ENCODE data around the gene GPRC5A.
"Not testable (repeated sequence)": the region's sequence is repeated elsewhere in the genome, so short reads cannot be mapped to it uniquely, and the experiment has no call there.

The GPRC5A gene
- long read RNA-seq, result 0 reads

- no peak for DNase-seq (ENCODE audit: low read depth in 1 of 2, low spot score in 1 of 2)
- H3K27ac ChIP-seq (replicated peaks), result no peak within 1 kb of the TSS
- TF ChIP-seq, protein P1, sequence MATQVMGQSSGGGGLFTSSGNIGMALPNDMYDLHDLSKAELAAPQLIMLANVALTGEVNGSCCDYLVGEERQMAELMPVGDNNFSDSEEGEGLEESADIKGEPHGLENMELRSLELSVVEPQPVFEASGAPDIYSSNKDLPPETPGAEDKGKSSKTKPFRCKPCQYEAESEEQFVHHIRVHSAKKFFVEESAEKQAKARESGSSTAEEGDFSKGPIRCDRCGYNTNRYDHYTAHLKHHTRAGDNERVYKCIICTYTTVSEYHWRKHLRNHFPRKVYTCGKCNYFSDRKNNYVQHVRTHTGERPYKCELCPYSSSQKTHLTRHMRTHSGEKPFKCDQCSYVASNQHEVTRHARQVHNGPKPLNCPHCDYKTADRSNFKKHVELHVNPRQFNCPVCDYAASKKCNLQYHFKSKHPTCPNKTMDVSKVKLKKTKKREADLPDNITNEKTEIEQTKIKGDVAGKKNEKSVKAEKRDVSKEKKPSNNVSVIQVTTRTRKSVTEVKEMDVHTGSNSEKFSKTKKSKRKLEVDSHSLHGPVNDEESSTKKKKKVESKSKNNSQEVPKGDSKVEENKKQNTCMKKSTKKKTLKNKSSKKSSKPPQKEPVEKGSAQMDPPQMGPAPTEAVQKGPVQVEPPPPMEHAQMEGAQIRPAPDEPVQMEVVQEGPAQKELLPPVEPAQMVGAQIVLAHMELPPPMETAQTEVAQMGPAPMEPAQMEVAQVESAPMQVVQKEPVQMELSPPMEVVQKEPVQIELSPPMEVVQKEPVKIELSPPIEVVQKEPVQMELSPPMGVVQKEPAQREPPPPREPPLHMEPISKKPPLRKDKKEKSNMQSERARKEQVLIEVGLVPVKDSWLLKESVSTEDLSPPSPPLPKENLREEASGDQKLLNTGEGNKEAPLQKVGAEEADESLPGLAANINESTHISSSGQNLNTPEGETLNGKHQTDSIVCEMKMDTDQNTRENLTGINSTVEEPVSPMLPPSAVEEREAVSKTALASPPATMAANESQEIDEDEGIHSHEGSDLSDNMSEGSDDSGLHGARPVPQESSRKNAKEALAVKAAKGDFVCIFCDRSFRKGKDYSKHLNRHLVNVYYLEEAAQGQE (IDR thresholded peaks at IDR 0.05; ENCODE audit: insufficient replicate concordance, low read depth), result peak; percentile 76
- TF ChIP-seq, protein P2, sequence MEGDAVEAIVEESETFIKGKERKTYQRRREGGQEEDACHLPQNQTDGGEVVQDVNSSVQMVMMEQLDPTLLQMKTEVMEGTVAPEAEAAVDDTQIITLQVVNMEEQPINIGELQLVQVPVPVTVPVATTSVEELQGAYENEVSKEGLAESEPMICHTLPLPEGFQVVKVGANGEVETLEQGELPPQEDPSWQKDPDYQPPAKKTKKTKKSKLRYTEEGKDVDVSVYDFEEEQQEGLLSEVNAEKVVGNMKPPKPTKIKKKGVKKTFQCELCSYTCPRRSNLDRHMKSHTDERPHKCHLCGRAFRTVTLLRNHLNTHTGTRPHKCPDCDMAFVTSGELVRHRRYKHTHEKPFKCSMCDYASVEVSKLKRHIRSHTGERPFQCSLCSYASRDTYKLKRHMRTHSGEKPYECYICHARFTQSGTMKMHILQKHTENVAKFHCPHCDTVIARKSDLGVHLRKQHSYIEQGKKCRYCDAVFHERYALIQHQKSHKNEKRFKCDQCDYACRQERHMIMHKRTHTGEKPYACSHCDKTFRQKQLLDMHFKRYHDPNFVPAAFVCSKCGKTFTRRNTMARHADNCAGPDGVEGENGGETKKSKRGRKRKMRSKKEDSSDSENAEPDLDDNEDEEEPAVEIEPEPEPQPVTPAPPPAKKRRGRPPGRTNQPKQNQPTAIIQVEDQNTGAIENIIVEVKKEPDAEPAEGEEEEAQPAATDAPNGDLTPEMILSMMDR (IDR thresholded peaks at IDR 0.05; ENCODE audit: insufficient read depth, low read length), result no peak
- H3K27me3 ChIP-seq (ENCODE audit: insufficient read depth, poor library complexity, severe bottlenecking), result peaks cover 28% of the 10 kb centered on the region
- peak within 1 kb of the TSS; percentile 0 for H3K4me3 ChIP-seq (replicated peaks; ENCODE audit: insufficient read depth, low read length)
Measured at GRCh38 chr12:12891080-12891880, at the start of gene GPRC5A. TSS of gene GPRC5A (plus strand) at chr12:12891562. CDS start at chr12:12908250, 16,688 bp downstream.

DNA sequence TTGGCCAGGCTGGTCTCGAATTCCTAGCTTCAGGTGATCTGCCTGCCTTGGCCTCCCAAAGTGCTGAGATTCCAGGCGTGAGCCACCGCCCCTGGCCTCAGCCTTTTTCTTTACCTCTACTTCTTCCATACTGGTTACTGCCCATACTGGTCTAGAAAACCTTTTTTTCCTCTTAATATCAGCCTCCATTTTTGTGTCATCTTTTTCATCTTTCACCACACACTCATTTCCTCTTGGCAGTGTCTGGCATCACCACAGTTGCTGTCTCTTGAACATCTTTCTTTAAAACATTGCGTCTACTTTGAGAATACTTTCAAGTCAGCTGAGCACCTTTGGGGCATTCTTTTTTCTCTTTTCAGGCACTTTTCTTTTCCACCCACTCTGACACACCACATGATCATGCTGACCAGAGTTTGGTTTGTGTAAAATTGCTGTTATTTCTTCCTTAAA is 45.5 kb upstream of the GPRC5A start:
- Histone ChIP-seq H3K27ac (replicated peaks) (no peak overlapping the region), H3K27me3 (ENCODE audit: insufficient read depth, poor library complexity, severe bottlenecking) (no peaks in the 10 kb centered on the region), H3K4me3 (replicated peaks; ENCODE audit: insufficient read depth, low read length) (no peak overlapping the region)
- DNase-seq (ENCODE audit: low read depth in 1 of 2, low spot score in 1 of 2), result no peak
- TF ChIP-seq GABPA (IDR thresholded peaks at IDR 0.05; ENCODE audit: low read depth), result no peak

DNA sequence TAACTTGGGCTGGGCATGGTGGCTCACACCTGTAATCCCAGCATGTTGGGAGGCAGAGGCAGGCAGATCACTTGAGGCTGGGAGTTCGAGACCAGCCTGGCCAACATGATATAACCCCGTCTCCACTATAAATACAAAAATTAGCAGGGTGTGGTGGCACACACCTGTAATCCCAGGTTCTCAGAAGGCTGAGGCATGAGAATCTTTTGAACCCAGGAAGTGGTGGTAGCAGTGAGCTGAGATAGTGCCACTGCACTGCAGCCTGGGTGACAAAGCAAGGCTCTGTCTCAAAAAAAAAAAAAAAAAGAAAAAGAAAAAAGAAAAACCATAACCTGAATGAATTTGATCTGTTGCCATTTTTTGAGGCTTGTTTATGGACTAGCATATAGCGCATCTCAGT is 44.6 kb upstream of the GPRC5A start:
- not testable (repeated sequence) for H3K27ac ChIP-seq (replicated peaks); H3K27me3 ChIP-seq (ENCODE audit: insufficient read depth, poor library complexity, severe bottlenecking); DNase-seq (ENCODE audit: low read depth in 1 of 2, low spot score in 1 of 2); H3K4me3 ChIP-seq (replicated peaks; ENCODE audit: insufficient read depth, low read length)

GRCh38 chr12:12853435-12853834 is 37.9 kb upstream of the GPRC5A start:
- no peak overlapping the region for H3K27ac ChIP-seq (replicated peaks)
- no peak for TF ChIP-seq SPI1 (IDR thresholded peaks at IDR 0.05; ENCODE audit: borderline replicate concordance, low read depth)
- TF ChIP-seq, protein P2 (IDR thresholded peaks at IDR 0.05; ENCODE audit: insufficient read depth, low read length), result no peak
- no peaks in the 10 kb centered on the region for H3K27me3 ChIP-seq (ENCODE audit: insufficient read depth, poor library complexity, severe bottlenecking)
- no peak for DNase-seq (ENCODE audit: low read depth in 1 of 2, low spot score in 1 of 2)
- no peak overlapping the region for H3K4me3 ChIP-seq (replicated peaks; ENCODE audit: insufficient read depth, low read length)

DNA sequence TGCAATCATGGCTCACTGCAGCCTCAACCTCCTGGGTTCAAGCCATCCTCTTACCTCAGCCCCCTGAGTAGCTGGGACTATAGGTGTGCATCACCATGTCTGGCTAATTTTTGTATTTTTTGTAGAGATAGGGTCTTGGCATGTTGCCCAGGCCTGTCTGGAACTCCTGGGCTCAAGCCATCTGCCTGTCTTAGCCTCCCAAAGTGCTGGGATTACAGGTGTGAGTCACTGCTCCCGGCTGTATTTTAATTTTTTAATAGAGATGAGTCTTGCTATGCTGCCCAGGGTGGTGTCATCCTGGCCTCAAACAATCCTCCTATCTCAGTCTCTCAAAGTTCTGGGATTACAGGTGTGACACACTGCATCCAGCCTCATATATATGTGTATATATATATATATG is 31.7 kb upstream of the GPRC5A start:
- H3K27ac ChIP-seq (replicated peaks), result no peak overlapping the region
- TF ChIP-seq, protein P1 (IDR thresholded peaks at IDR 0.05; ENCODE audit: insufficient replicate concordance, low read depth), result no peak
- TF ChIP-seq SPI1 (IDR thresholded peaks at IDR 0.05; ENCODE audit: borderline replicate concordance, low read depth), result no peak
- TF ChIP-seq, protein P2 (IDR thresholded peaks at IDR 0.05; ENCODE audit: insufficient read depth, low read length), result no peak
- no peak for TF ChIP-seq GABPA (IDR thresholded peaks at IDR 0.05; ENCODE audit: low read depth)
- no peak for TF ChIP-seq POLR2AphosphoS5 (IDR thresholded peaks at IDR 0.05; ENCODE audit: low read depth)

More for the DNA sequence above, 31.7 kb upstream of the GPRC5A start:
- Histone ChIP-seq H3K4me3 (replicated peaks; ENCODE audit: insufficient read depth, low read length) (no peak overlapping the region), H3K27me3 (ENCODE audit: insufficient read depth, poor library complexity, severe bottlenecking) (no peaks in the 10 kb centered on the region)
- DNase-seq (ENCODE audit: low read depth in 1 of 2, low spot score in 1 of 2), result no peak

Data from HL-60 (cell line).